ENCODE results near the gene CACNA2D3.
A peak's percentile ranks its signal among the peaks of the same experiment; 100 is the strongest.
"Not testable (repeated sequence)": the region's sequence is repeated elsewhere in the genome, so short reads cannot be mapped to it uniquely, and the experiment has no call there.

Gene CACNA2D3

GRCh38 chr3:54378184-54378583 is 255.8 kb downstream of the CACNA2D3 start:
- no peak for DNase-seq

- no peak for DNase-seq
Measured at GRCh38 chr3:54384279-54384678, 261.9 kb downstream of the CACNA2D3 start.

- no peak for DNase-seq
Measured at GRCh38 chr3:54390582-54390981, 268.2 kb downstream of the CACNA2D3 start.

- DNase-seq, result peak; percentile 2
Measured at GRCh38 chr3:54393150-54393549, 270.8 kb downstream of the CACNA2D3 start.

- DNase-seq, result no peak
Measured at GRCh38 chr3:54408328-54408727, 286.0 kb downstream of the CACNA2D3 start.

- peak; percentile 88 for DNase-seq
Measured at GRCh38 chr3:54421943-54422342, 299.6 kb downstream of the CACNA2D3 start.

- DNase-seq, result peak; percentile 50
Measured at GRCh38 chr3:54424292-54424691, 301.9 kb downstream of the CACNA2D3 start.

- no peak for DNase-seq
Measured at GRCh38 chr3:54426381-54426780, 304.0 kb downstream of the CACNA2D3 start.

GRCh38 chr3:54427501-54427900 is 305.1 kb downstream of the CACNA2D3 start:
- DNase-seq, result peak; percentile 30

GRCh38 chr3:54427941-54428871 is 305.9 kb downstream of the CACNA2D3 start:
- peak; percentile 75 for DNase-seq

- DNase-seq, result no peak
Measured at GRCh38 chr3:54432975-54433374, 310.6 kb downstream of the CACNA2D3 start.

- DNase-seq, result no peak
Measured at GRCh38 chr3:54433846-54434245, 311.5 kb downstream of the CACNA2D3 start.

GRCh38 chr3:54434756-54435155 is 312.4 kb downstream of the CACNA2D3 start:
- no peak for DNase-seq

- no peak for DNase-seq
Measured at GRCh38 chr3:54437271-54437670, 314.9 kb downstream of the CACNA2D3 start.

GRCh38 chr3:54443561-54444161 is 321.3 kb downstream of the CACNA2D3 start:
- DNase-seq, result no peak

GRCh38 chr3:54445630-54446029 is 323.3 kb downstream of the CACNA2D3 start:
- DNase-seq, result no peak

- no peak for DNase-seq
Measured at GRCh38 chr3:54447427-54447826, 325.1 kb downstream of the CACNA2D3 start.

- DNase-seq, result no peak
Measured at GRCh38 chr3:54454806-54455205, 332.5 kb downstream of the CACNA2D3 start.

GRCh38 chr3:54458357-54458756 is 336.0 kb downstream of the CACNA2D3 start:
- no peak for DNase-seq

GRCh38 chr3:54464554-54464953 is 342.2 kb downstream of the CACNA2D3 start:
- not testable (repeated sequence) for DNase-seq

- DNase-seq, result no peak
Measured at GRCh38 chr3:54476891-54477290, 354.5 kb downstream of the CACNA2D3 start.

- DNase-seq, result no peak
Measured at GRCh38 chr3:54481606-54482365, 359.4 kb downstream of the CACNA2D3 start.

- no peak for DNase-seq
Measured at GRCh38 chr3:54484334-54484733, 362.0 kb downstream of the CACNA2D3 start.

GRCh38 chr3:54486317-54486716 is 364.0 kb downstream of the CACNA2D3 start:
- no peak for DNase-seq

Data from NCI-H1092 treated with DMSO at 0.1 percent for 48 hours (cell line).